ENCODE data around the gene POU2F3. TPM values are rescaled to one million over a fixed set of nuclear protein-coding genes. Genes with fewer than 3 reads are reported as not detected.
A peak's percentile ranks its signal among the peaks of the same experiment; 100 is the strongest.

The POU2F3 gene
- total RNA-seq, 4 donors from 2014 or later: not detected

- H3K4me1 ChIP-seq: peaks cover 0 to 11% (median 6%) of the 10 kb centered on the region in 4 donors
- intact Hi-C loops (cut with DNase I): no loop called here
- H3K36me3 ChIP-seq: no peaks in the 10 kb centered on the region
- no peak overlapping the region for H3K4me3 ChIP-seq
- no peak for DNase-seq (ENCODE audit: extremely low spot score)
- 95% methylated on average over 5 of the region's 5 CpGs for WGBS
- no peaks in the 10 kb centered on the region for H3K9me3 ChIP-seq
- peaks cover 0 to 58% (median 0%) of the 10 kb centered on the region in 4 donors for H3K27me3 ChIP-seq
- no peak for TF ChIP-seq POLR2A (IDR thresholded peaks at IDR 0.05; ENCODE audit: low read depth)
- TF ChIP-seq POLR2AphosphoS5 (IDR thresholded peaks at IDR 0.05): no peak
- no peak for TF ChIP-seq CTCF (IDR thresholded peaks at IDR 0.05)
- no peak for TF ChIP-seq EP300 (IDR thresholded peaks at IDR 0.05)
- H3K27ac ChIP-seq (replicated peaks in 1 of 4): no peak overlapping the region
Observed at GRCh38 chr11:120296554-120296953, 56.6 kb downstream of the POU2F3 start.

- peaks cover 0 to 42% (median 0%) of the 10 kb centered on the region in 4 donors for H3K27me3 ChIP-seq
- H3K9me3 ChIP-seq: no peaks in the 10 kb centered on the region
- no peak overlapping the region for H3K27ac ChIP-seq (replicated peaks in 1 of 4)
- TF ChIP-seq POLR2AphosphoS5 (IDR thresholded peaks at IDR 0.05): no peak
- TF ChIP-seq EP300 (IDR thresholded peaks at IDR 0.05): no peak
- no peak for TF ChIP-seq POLR2A (IDR thresholded peaks at IDR 0.05; ENCODE audit: low read depth)
- no peak for TF ChIP-seq CTCF (IDR thresholded peaks at IDR 0.05)
- no peak for DNase-seq (ENCODE audit: extremely low spot score)
- H3K4me1 ChIP-seq: peaks cover 0 to 11% (median 6%) of the 10 kb centered on the region in 4 donors
- H3K36me3 ChIP-seq: no peaks in the 10 kb centered on the region
- 95% methylated on average over 5 of the region's 5 CpGs for WGBS
- intact Hi-C loops (cut with DNase I): no loop called here
- H3K4me3 ChIP-seq: no peak overlapping the region
Observed at GRCh38 chr11:120298461-120298860, 58.5 kb downstream of the POU2F3 start.

DNA sequence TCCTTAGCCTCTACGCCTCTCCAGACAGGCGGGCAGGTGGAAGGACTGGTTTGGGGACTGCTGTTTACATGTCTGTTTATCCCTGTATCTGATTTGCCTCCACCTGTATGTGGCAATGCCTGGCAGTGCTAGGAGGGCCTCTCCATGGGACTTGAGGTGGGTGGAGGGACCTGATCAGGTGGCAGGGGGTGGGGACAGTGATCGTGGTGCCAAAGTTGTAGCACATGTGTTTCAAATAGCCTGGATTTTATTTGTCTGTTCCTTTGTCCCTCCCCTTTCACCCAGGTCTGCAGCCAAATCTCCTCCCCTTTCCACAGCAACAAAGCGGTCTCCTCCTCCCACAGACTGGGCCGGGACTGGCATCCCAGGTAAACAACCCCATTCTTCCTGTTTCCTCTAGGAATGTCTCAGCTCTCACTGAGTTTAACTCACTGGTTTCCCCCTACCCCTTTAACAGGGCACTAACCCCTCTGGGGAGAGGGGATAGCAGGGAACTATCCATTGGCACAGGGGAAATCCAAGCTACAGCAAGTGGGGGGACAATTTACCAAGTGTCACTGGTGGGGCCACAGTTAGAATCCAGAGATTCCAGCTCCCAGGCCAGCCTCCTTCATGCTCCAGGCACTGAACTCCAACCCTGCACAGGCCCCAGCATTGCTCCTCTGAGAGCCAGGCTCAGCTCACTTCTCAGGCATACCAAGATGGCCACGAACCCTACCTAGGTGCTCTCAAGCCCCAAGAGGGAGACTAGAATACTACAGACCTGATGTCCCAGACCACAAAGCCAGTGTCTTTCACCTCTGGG lies 62.3 kb downstream of the POU2F3 start:
- no peak for TF ChIP-seq POLR2AphosphoS5 (IDR thresholded peaks at IDR 0.05)
- no peak for TF ChIP-seq EP300 (IDR thresholded peaks at IDR 0.05)
- TF ChIP-seq CTCF (IDR thresholded peaks at IDR 0.05): no peak
- TF ChIP-seq POLR2A (IDR thresholded peaks at IDR 0.05; ENCODE audit: low read depth): no peak
- WGBS: 81% methylated on average over 6 of the region's 6 CpGs
- Histone ChIP-seq H3K4me3 (no peak overlapping the region), H3K27me3 (peaks cover 0 to 27% (median 0%) of the 10 kb centered on the region in 4 donors), H3K27ac (replicated peaks in 1 of 4) (no peak overlapping the region), H3K36me3 (no peaks in the 10 kb centered on the region), H3K9me3 (no peaks in the 10 kb centered on the region), H3K4me1 (peaks cover 0 to 11% (median 6%) of the 10 kb centered on the region in 4 donors)
- no peak for DNase-seq (ENCODE audit: extremely low spot score)
- intact Hi-C loops (cut with DNase I): loop anchor here (5.0 kb wide), 2 partner anchors 65 to 130 kb away; no protein-coding TSS in a partner anchor

DNA sequence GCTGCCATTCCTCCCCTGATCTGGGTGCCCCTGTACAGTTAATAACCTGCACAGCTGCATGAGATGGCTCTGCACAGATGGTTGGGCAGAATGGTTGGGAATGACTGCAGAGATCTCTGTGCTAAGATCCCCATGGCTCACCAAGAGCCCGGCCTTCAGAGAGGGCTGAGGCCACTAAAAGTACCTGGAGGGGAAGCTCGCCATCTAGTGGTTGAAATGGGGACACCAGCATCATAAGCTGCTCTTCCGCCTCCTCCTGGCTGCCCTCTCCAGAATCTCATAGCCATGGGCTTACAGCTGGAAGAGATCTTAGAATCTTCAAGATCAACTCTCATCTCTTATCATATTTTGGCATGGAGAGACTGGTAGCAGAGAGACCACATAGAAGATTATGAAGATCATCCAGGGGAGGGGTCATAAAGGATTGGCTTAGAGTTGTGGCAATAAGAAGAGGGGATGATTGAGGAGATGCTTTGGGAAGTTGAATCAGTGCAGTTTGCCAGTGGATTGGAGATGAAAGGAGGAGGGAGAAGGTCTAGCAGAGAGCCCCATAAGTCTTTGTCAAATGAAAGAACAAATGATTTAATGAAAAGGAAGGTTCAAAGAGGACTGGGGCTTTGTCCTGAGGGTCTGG lies 63.2 kb downstream of the POU2F3 start:
- Histone ChIP-seq H3K4me3 (no peak overlapping the region), H3K27me3 (peaks cover 0 to 24% (median 0%) of the 10 kb centered on the region in 4 donors), H3K27ac (replicated peaks in 1 of 4) (no peak overlapping the region), H3K9me3 (no peaks in the 10 kb centered on the region), H3K4me1 (peaks cover 0 to 11% (median 6%) of the 10 kb centered on the region in 4 donors), H3K36me3 (no peaks in the 10 kb centered on the region)
- no peak for DNase-seq (ENCODE audit: extremely low spot score)
- no peak for TF ChIP-seq POLR2AphosphoS5 (IDR thresholded peaks at IDR 0.05)
- peak; percentile 78 to 89 (median 80) for TF ChIP-seq CTCF (IDR thresholded peaks at IDR 0.05)
- no peak for TF ChIP-seq EP300 (IDR thresholded peaks at IDR 0.05)
- TF ChIP-seq POLR2A (IDR thresholded peaks at IDR 0.05; ENCODE audit: low read depth): no peak
- 3% methylated on average over 3 of the region's 3 CpGs for WGBS
- intact Hi-C loops (cut with DNase I): loop anchor here (5.0 kb wide), 2 partner anchors 66 to 131 kb away; no protein-coding TSS in a partner anchor

Measured in esophagus muscularis mucosa (tissue), 4 donors.